Measurements from ENCODE around the gene HSPB3.

DNA sequence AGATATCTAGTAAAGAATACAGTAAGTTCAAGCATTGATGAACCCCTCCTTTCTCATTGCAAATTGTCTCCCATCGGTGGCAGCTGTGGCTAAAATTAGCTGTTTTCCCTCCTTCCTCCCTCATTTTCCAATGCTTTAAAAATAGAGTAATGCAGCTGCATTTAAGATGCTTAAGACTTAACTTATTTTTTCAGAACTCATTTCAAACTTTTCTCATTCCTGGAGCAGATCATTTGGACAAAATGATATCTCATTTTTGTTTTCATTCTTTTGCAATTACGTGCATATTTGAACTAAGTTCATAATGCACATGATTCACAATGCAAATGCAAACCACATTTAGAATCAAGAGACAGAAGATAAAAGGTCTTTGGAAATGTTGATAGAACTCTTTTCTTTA lies 14.6 kb downstream of the HSPB3 start:
- TF ChIP-seq EZH2 (IDR thresholded peaks at IDR 0.05; ENCODE audit: low read depth, low read length, severe bottlenecking), result no peak
- no peak for TF ChIP-seq POLR2A (IDR thresholded peaks at IDR 0.05; ENCODE audit: control extremely low read depth in 1 of 2, low read depth in 2 of 2, low read length in 2 of 2)
- TF ChIP-seq, protein P1, sequence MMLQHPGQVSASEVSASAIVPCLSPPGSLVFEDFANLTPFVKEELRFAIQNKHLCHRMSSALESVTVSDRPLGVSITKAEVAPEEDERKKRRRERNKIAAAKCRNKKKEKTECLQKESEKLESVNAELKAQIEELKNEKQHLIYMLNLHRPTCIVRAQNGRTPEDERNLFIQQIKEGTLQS (IDR thresholded peaks at IDR 0.05; ENCODE audit: insufficient read depth, low read depth, low read length), result no peak
- TF ChIP-seq YY1 (IDR thresholded peaks at IDR 0.05; ENCODE audit: low read depth, low read length), result no peak
- no peak for TF ChIP-seq GTF2F1 (IDR thresholded peaks at IDR 0.05; ENCODE audit: borderline replicate concordance, low read depth, low read length)
- TF ChIP-seq, protein P2, sequence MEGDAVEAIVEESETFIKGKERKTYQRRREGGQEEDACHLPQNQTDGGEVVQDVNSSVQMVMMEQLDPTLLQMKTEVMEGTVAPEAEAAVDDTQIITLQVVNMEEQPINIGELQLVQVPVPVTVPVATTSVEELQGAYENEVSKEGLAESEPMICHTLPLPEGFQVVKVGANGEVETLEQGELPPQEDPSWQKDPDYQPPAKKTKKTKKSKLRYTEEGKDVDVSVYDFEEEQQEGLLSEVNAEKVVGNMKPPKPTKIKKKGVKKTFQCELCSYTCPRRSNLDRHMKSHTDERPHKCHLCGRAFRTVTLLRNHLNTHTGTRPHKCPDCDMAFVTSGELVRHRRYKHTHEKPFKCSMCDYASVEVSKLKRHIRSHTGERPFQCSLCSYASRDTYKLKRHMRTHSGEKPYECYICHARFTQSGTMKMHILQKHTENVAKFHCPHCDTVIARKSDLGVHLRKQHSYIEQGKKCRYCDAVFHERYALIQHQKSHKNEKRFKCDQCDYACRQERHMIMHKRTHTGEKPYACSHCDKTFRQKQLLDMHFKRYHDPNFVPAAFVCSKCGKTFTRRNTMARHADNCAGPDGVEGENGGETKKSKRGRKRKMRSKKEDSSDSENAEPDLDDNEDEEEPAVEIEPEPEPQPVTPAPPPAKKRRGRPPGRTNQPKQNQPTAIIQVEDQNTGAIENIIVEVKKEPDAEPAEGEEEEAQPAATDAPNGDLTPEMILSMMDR (IDR thresholded peaks at IDR 0.05; ENCODE audit: control extremely low read depth in 1 of 3, insufficient read depth in 1 of 3, low read depth in 1 of 3, low read length in 3 of 3), result no peak
- no peak for TF ChIP-seq BRCA1 (IDR thresholded peaks at IDR 0.05; ENCODE audit: low read depth, low read length)

Measured in H1 (cell line).